ENCODE results near the gene DDAH1.

- TF ChIP-seq CTCF (IDR thresholded peaks at IDR 0.05; ENCODE audit: insufficient read depth, low read length, poor library complexity, severe bottlenecking), result no peak
- no peak for TF ChIP-seq EZH2phosphoT487 (conservative IDR thresholded peaks at IDR 0.05; ENCODE audit: low read length)
Observed at GRCh38 chr1:85330214-85330631, 134.7 kb downstream of the DDAH1 start.

Measured in SU-DHL-6 (cell line).